ENCODE results near the gene SHBG. TPM values are rescaled to one million over a fixed set of nuclear protein-coding genes. Genes with fewer than 3 reads are reported as not detected.
A peak's percentile ranks its signal among the peaks of the same experiment; 100 is the strongest.
"Not testable (repeated sequence)": the region's sequence is repeated elsewhere in the genome, so short reads cannot be mapped to it uniquely, and the experiment has no call there.

The SHBG gene
- polyA plus RNA-seq, 6 donors from 2014 or later, result not detected

GRCh38 chr17:7590743-7591142, 39.2 kb upstream of the SHBG start:
- H3K9me3 Mint-ChIP-seq, result no peaks in the 10 kb centered on the region
- no peaks in the 10 kb centered on the region for H3K27me3 Mint-ChIP-seq
- H3K36me3 Mint-ChIP-seq, result peaks cover 13 to 30% of the 10 kb centered on the region in 2 donors
- H3K27ac Mint-ChIP-seq, result no peak overlapping the region
- H3K4me3 Mint-ChIP-seq, result no peak overlapping the region
- no peak for DNase-seq
- peaks cover 5 to 10% (median 6%) of the 10 kb centered on the region in 3 donors for H3K4me1 Mint-ChIP-seq
- ATAC-seq (ENCODE audit: low read depth in 2 of 2), result no peak

GRCh38 chr17:7591596-7591995, 38.3 kb upstream of the SHBG start:
- H3K27ac Mint-ChIP-seq, result no peak overlapping the region
- no peak overlapping the region for H3K4me3 Mint-ChIP-seq
- ATAC-seq (ENCODE audit: low read depth in 2 of 2) (no peak), DNase-seq (no peak)
- H3K4me1 Mint-ChIP-seq, result peaks cover 2 to 9% (median 6%) of the 10 kb centered on the region in 3 donors
- H3K9me3 Mint-ChIP-seq, result no peaks in the 10 kb centered on the region
- H3K36me3 Mint-ChIP-seq, result peaks cover 13 to 30% of the 10 kb centered on the region in 2 donors
- no peaks in the 10 kb centered on the region for H3K27me3 Mint-ChIP-seq

- H3K27me3 Mint-ChIP-seq, result no peaks in the 10 kb centered on the region
- peak overlapping the region in 1 of 6 donors; percentile 28 for H3K27ac Mint-ChIP-seq
- H3K9me3 Mint-ChIP-seq, result no peaks in the 10 kb centered on the region
- no peak for DNase-seq
- H3K4me3 Mint-ChIP-seq, result no peak overlapping the region
- no peak for ATAC-seq (ENCODE audit: low read depth in 2 of 2)
- H3K4me1 Mint-ChIP-seq, result peaks cover 2 to 9% (median 6%) of the 10 kb centered on the region in 3 donors
- peaks cover 13 to 30% of the 10 kb centered on the region in 2 donors for H3K36me3 Mint-ChIP-seq
Measured at GRCh38 chr17:7592422-7593021, 37.4 kb upstream of the SHBG start.

GRCh38 chr17:7593296-7593695, 36.6 kb upstream of the SHBG start:
- Mint-ChIP-seq H3K36me3 (peaks cover 14 to 24% of the 10 kb centered on the region in 2 donors), H3K9me3 (no peaks in the 10 kb centered on the region), H3K4me3 (no peak overlapping the region), H3K27ac (no peak overlapping the region), H3K4me1 (peaks cover 0 to 5% (median under 1%) of the 10 kb centered on the region in 3 donors), H3K27me3 (no peaks in the 10 kb centered on the region)
- DNase-seq (no peak), ATAC-seq (ENCODE audit: low read depth in 2 of 2) (no peak)

- peaks cover 13 to 32% of the 10 kb centered on the region in 2 donors for H3K36me3 Mint-ChIP-seq
- not testable (repeated sequence) for DNase-seq; H3K4me1 Mint-ChIP-seq; H3K27me3 Mint-ChIP-seq; ATAC-seq (ENCODE audit: low read depth in 2 of 2); H3K27ac Mint-ChIP-seq; H3K4me3 Mint-ChIP-seq; H3K9me3 Mint-ChIP-seq
Measured at GRCh38 chr17:7597561-7597960, 32.4 kb upstream of the SHBG start.

GRCh38 chr17:7606280-7606679, 23.7 kb upstream of the SHBG start:
- Mint-ChIP-seq H3K4me1 (peaks cover 14 to 24% (median 22%) of the 10 kb centered on the region in 3 donors), H3K27me3 (no peaks in the 10 kb centered on the region), H3K27ac (no peak overlapping the region), H3K36me3 (peaks cover 8 to 11% of the 10 kb centered on the region in 2 donors), H3K9me3 (no peaks in the 10 kb centered on the region), H3K4me3 (no peak overlapping the region)
- ATAC-seq (ENCODE audit: low read depth in 2 of 2), result no peak
- DNase-seq, result no peak

GRCh38 chr17:7610641-7611040, 19.3 kb upstream of the SHBG start:
- H3K9me3 Mint-ChIP-seq, result no peaks in the 10 kb centered on the region
- peaks cover 38 to 52% (median 42%) of the 10 kb centered on the region in 3 donors for H3K4me1 Mint-ChIP-seq
- no peaks in the 10 kb centered on the region for H3K36me3 Mint-ChIP-seq
- no peak overlapping the region for H3K27ac Mint-ChIP-seq
- H3K27me3 Mint-ChIP-seq, result no peaks in the 10 kb centered on the region
- DNase-seq, result no peak
- peak overlapping the region in 1 of 8 donors; percentile 46 for H3K4me3 Mint-ChIP-seq
- no peak for ATAC-seq (ENCODE audit: low read depth in 2 of 2)

GRCh38 chr17:7611635-7612293, 18.2 kb upstream of the SHBG start:
- H3K36me3 Mint-ChIP-seq, result no peaks in the 10 kb centered on the region
- DNase-seq, result no peak
- no peak for ATAC-seq (ENCODE audit: low read depth in 2 of 2)
- H3K9me3 Mint-ChIP-seq, result no peaks in the 10 kb centered on the region
- H3K27ac Mint-ChIP-seq, result peak overlapping the region in 2 of 6 donors; percentile 44 to 84
- H3K4me1 Mint-ChIP-seq, result peaks cover 31 to 45% (median 34%) of the 10 kb centered on the region in 3 donors
- peak overlapping the region in 6 of 8 donors; percentile 25 to 94 (median 71) for H3K4me3 Mint-ChIP-seq
- no peaks in the 10 kb centered on the region for H3K27me3 Mint-ChIP-seq

- H3K27me3 Mint-ChIP-seq, result no peaks in the 10 kb centered on the region
- ATAC-seq (ENCODE audit: low read depth in 2 of 2) (no peak), DNase-seq (no peak)
- no peaks in the 10 kb centered on the region for H3K9me3 Mint-ChIP-seq
- peak overlapping the region in 3 of 6 donors; percentile 42 to 84 (median 44) for H3K27ac Mint-ChIP-seq
- no peaks in the 10 kb centered on the region for H3K36me3 Mint-ChIP-seq
- peaks cover 31 to 45% (median 34%) of the 10 kb centered on the region in 3 donors for H3K4me1 Mint-ChIP-seq
- H3K4me3 Mint-ChIP-seq, result peak overlapping the region in 6 of 8 donors; percentile 24 to 94 (median 77)
Measured at GRCh38 chr17:7612294-7612640, 17.7 kb upstream of the SHBG start.

- peaks cover 0 to 3% (median 0%) of the 10 kb centered on the region in 3 donors for H3K27me3 Mint-ChIP-seq
- no peaks in the 10 kb centered on the region for H3K9me3 Mint-ChIP-seq
- peaks cover 31 to 42% (median 34%) of the 10 kb centered on the region in 3 donors for H3K4me1 Mint-ChIP-seq
- no peaks in the 10 kb centered on the region for H3K36me3 Mint-ChIP-seq
- ATAC-seq (ENCODE audit: low read depth in 2 of 2) (no peak), DNase-seq (no peak)
- H3K27ac Mint-ChIP-seq, result peak overlapping the region; percentile 84 to 95 (median 92)
- H3K4me3 Mint-ChIP-seq, result peak overlapping the region; percentile 82 to 94 (median 92)
Measured at GRCh38 chr17:7613769-7614424, 16.0 kb upstream of the SHBG start.

GRCh38 chr17:7614425-7615264, 15.3 kb upstream of the SHBG start, which contains the start of gene FXR2:
Gene FXR2 (minus strand): TSS chr17:7614897. CDS start chr17:7614532, 365 bp downstream.
- ATAC-seq (ENCODE audit: low read depth in 2 of 2), result peak; percentile 85 to 87
- H3K9me3 Mint-ChIP-seq, result no peaks in the 10 kb centered on the region
- peak within 1 kb of the TSS; percentile 82 to 98 (median 94) for H3K4me3 Mint-ChIP-seq
- peak within 1 kb of the TSS; percentile 84 to 99 (median 98) for H3K27ac Mint-ChIP-seq
- H3K36me3 Mint-ChIP-seq, result no peaks in the 10 kb centered on the region
- H3K27me3 Mint-ChIP-seq, result peaks cover 0 to 4% (median 0%) of the 10 kb centered on the region in 3 donors
- H3K4me1 Mint-ChIP-seq, result peaks cover 30 to 39% (median 31%) of the 10 kb centered on the region in 3 donors
- peak; percentile 99 for DNase-seq

- Mint-ChIP-seq H3K36me3 (no peaks in the 10 kb centered on the region), H3K4me1 (peaks cover 29 to 36% (median 31%) of the 10 kb centered on the region in 3 donors), H3K27me3 (peaks cover 0 to 4% (median 0%) of the 10 kb centered on the region in 3 donors), H3K4me3 (peak overlapping the region; percentile 82 to 98 (median 94)), H3K27ac (peak overlapping the region; percentile 84 to 99 (median 98)), H3K9me3 (no peaks in the 10 kb centered on the region)
- no peak for DNase-seq
- ATAC-seq (ENCODE audit: low read depth in 2 of 2), result peak; percentile 23 to 26
Measured at GRCh38 chr17:7615265-7615747, 14.6 kb upstream of the SHBG start.

- no peak for DNase-seq
- peaks cover 0 to 4% (median 0%) of the 10 kb centered on the region in 3 donors for H3K27me3 Mint-ChIP-seq
- H3K27ac Mint-ChIP-seq, result no peak overlapping the region
- peaks cover 3 to 6% (median 5%) of the 10 kb centered on the region in 3 donors for H3K4me1 Mint-ChIP-seq
- H3K4me3 Mint-ChIP-seq, result no peak overlapping the region
- ATAC-seq (ENCODE audit: low read depth in 2 of 2), result no peak
- H3K9me3 Mint-ChIP-seq, result no peaks in the 10 kb centered on the region
- no peaks in the 10 kb centered on the region for H3K36me3 Mint-ChIP-seq
Measured at GRCh38 chr17:7618608-7619007, 11.3 kb upstream of the SHBG start.

All from naive B cell (primary cell).